OCI-LY1 (cell line): ENCODE data around the gene PARD3B.

ENCODE experiments used
- EZH2 ChIP-seq: fragments of 200-600 bp; sonication (generic), shearing (Covaris generic); IDR thresholded peaks from 2 replicates; pipeline ENCODE4 v1.8.0; 2017; ENCODE audit warnings: borderline replicate concordance, mixed run types, mild to moderate bottlenecking, antibody characterized with exemption, low read length, moderate library complexity, mixed read lengths
- TF ChIP-seq, protein P1 (sequence below): fragments of 200-600 bp; sonication (generic), shearing (Covaris generic); IDR thresholded peaks from 2 replicates; pipeline ENCODE4 v1.5.1; 2017; ENCODE audit warnings: mild to moderate bottlenecking, antibody characterized with exemption, low read length, moderate library complexity, mixed read lengths

DNA sequence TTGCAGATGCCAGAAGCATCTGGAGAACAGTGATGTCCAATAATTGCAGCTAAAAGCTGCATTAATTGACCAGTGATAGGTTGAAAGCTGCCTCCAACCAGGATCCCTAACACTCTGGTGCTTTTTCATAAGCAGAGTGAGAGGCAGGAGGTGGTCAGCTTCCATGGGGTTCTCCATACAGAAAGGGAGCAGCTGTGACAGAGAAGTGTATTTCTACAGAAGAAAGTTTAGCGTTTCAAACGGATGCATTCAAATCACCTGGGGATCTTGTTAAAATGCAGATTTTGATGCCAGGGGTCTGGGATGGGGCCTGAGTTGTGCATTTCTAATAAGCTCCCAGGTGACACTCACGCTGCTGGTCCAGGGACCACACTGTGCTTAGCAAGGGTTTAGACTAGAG lies 920.5 kb downstream of the PARD3B start:
- TF ChIP-seq, protein P1, sequence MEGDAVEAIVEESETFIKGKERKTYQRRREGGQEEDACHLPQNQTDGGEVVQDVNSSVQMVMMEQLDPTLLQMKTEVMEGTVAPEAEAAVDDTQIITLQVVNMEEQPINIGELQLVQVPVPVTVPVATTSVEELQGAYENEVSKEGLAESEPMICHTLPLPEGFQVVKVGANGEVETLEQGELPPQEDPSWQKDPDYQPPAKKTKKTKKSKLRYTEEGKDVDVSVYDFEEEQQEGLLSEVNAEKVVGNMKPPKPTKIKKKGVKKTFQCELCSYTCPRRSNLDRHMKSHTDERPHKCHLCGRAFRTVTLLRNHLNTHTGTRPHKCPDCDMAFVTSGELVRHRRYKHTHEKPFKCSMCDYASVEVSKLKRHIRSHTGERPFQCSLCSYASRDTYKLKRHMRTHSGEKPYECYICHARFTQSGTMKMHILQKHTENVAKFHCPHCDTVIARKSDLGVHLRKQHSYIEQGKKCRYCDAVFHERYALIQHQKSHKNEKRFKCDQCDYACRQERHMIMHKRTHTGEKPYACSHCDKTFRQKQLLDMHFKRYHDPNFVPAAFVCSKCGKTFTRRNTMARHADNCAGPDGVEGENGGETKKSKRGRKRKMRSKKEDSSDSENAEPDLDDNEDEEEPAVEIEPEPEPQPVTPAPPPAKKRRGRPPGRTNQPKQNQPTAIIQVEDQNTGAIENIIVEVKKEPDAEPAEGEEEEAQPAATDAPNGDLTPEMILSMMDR, result no peak
- TF ChIP-seq EZH2, result no peak
